ENCODE measurements around the gene TMC7.

Gene TMC7

DNA sequence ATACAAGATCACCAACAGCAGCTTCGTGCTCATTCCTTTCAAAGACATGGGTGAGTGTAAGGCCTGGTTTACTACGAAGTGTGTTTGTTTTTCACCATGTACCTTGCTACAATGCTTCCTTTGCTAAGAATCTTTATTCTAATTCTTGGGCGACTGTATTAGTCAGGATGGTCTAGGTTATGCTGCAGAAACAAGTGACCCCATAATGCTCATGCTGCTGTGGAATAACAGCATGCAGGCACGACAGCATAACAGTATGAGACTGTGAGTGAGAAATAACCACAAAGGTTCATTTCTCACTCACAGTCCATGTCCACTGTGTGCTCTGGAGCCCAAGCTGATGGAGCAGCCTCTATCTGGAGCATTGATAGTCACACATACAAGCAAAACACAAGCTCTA, 38.0 kb downstream of the TMC7 start:
- DNase-seq (ENCODE audit: low read depth in 1 of 2, low spot score in 1 of 2) = no peak

DNA sequence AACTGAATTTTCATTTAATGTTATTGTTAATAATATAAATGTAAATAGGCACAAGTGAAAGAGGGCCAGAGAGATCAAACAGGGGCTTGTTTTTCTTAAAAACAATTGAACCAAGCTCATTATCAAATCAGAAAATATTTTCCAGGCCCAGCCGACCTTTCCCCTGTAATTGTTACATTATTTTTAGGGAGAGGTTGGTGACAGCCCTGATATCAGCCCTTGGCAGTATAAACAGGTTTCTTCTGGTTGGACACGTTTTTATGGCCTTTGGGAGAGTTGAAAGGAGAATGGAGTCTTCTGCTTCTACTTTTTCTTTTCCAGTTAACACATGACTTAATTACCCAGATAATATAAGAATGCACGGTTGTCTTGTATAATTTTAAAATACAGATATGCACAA, 43.7 kb downstream of the TMC7 start:
- DNase-seq (ENCODE audit: low read depth in 1 of 2, low spot score in 1 of 2) = no peak

DNA sequence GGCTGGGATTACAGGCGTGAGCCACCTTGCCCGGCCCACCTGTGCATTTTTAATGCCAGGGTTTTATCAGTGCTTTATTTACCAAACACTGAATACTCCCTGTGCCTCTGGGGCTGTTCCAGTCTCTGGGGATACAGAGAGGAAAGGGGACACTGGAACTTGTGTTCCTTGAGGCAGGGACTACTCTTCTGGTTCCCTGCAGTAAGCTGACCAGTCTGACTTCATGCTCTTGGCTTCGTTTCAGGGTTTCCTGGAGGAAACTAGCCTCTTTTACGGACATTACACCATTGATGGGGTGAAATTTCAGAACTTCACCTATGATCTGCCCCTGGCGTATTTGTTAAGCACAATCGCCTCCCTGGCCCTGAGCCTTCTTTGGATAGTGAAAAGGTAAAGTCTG, 46.2 kb downstream of the TMC7 start:
- DNase-seq (ENCODE audit: low read depth in 1 of 2, low spot score in 1 of 2) = no peak

DNA sequence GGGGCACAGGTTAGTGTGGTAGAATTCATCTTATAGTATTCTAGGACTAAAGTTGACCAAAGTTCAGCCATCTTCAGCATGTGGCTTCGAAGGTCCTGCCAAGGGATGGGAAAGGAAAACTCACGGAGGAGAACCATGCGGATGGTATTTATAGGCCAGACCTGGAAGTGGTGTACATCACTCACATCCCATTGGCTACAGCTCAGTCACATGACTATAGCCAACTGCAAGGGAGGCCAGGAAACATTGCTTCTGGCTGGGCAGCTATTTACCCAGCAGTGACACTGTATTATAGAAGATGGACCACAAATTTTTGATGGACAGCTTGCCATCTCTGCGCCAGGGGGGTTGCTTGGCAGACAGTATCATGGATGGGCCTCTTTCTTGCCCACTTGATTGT, 48.0 kb downstream of the TMC7 start:
- no peak for DNase-seq (ENCODE audit: low read depth in 1 of 2, low spot score in 1 of 2)

DNA sequence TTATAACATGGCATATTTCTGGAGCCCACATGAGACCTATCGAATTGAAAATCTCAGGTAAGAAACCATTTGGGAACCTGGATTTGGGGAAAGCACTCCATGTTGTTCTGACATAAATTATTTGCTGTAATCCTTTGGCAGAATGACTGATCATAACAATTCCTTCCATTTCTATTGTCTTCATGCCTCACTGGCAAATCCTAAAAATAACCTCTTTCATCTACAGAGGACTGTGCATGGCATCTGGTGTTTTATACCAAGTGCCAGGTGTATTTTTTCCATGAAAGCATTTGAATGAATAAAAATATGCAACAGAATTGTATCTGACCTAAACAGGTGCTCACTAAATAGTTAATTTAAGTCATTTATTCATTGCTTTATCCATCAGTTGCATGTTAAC, 50.0 kb downstream of the TMC7 start:
- DNase-seq (ENCODE audit: low read depth in 1 of 2, low spot score in 1 of 2) = no peak

DNA sequence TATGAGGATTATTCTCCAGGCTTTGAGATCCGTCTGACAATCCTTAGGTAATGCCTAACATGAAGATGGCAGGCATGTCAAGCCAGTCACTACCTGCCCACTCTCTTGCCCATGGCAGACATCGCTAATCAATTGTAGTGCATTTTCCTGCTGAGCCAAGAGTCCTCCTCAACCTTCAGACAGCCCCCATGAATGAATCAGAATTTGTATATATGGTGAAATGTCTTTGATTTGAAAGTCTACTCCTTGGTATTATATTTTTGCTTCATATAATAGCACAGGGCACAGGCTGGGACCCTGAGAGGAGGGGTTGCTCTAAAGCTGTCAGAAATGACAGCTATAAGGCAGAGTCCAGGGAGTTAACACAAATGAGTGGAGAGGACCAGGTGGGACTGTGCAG, 56.7 kb downstream of the TMC7 start:
- DNase-seq (ENCODE audit: low read depth in 1 of 2, low spot score in 1 of 2) = no peak

DNA sequence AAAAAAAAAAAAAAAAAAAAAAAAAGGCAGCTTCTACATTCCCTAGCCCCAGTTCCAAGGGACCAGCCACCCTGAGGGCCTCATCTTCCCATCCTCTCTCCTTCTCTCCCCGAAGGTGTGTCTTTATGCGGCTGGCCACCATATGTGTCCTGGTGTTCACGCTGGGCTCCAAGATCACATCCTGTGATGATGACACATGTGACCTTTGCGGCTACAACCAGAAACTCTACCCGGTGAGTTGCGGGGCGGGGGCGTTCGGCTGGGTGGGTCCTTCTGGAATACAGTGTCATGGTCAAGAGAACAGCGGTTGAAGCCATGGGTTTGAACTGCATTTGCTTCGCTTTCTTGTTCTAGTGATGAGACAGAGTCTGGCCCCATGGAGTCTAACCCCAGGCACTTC, 61.0 kb downstream of the TMC7 start:
- no peak for DNase-seq (ENCODE audit: low read depth in 1 of 2, low spot score in 1 of 2)

DNA sequence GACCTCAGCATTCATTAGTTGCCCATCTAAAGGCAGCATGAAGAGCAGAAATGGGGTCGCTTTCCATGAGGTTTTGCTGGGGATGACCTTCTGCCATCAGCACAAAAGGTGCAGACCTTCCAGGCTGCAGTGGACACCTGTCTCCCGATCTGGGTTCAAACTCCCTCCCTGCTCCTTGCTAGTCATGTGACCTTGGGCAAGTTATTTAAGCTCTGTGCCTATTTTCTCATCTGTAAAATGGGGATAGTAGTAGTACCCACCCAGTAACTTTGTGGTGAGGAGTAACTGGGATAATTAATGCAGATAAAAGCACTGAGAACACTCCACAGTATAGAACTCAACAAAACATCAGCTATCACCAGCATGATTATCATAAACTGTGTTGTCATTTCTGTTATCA, 62.3 kb downstream of the TMC7 start:
- no peak for DNase-seq (ENCODE audit: low read depth in 1 of 2, low spot score in 1 of 2)

DNA sequence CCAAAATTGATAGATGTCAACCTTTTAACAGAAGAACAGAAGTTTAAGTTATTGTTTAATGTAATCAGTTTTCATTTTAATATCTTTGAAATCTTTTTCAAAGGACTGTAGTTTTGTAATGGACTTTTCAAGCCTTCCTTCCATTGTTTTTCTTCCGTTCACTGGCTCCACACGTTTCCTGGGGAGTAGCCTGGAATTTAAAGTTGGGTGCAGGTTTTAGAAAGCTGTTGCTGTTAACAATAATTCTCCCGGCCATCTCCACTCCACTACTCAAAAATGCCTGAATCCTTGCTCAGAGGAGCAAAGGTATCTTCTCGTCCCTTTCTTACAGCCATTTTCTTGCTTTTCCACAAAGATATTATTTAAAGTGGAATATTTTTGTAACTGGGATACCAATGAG, 79.0 kb downstream of the TMC7 start:
- no peak for DNase-seq (ENCODE audit: low read depth in 1 of 2, low spot score in 1 of 2)

DNA sequence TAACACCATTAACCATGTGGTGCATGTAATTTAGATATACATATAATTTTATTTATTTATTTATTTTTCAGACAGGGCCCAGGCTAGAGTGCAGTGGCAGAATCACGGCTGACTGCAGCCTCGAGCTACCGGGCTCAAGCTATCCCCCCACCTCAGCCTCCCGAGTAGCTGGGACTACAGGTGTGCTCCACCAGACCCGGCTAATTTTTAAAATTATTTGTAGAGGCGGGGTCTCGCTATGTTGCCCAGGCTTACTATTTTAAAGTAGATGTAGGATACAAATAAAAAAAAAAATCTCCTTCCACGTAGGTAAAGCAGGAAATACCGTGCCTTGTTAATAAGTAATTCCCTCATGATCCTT, 83.2 kb downstream of the TMC7 start:
- DNase-seq (ENCODE audit: low read depth in 1 of 2, low spot score in 1 of 2) = no peak

DNA sequence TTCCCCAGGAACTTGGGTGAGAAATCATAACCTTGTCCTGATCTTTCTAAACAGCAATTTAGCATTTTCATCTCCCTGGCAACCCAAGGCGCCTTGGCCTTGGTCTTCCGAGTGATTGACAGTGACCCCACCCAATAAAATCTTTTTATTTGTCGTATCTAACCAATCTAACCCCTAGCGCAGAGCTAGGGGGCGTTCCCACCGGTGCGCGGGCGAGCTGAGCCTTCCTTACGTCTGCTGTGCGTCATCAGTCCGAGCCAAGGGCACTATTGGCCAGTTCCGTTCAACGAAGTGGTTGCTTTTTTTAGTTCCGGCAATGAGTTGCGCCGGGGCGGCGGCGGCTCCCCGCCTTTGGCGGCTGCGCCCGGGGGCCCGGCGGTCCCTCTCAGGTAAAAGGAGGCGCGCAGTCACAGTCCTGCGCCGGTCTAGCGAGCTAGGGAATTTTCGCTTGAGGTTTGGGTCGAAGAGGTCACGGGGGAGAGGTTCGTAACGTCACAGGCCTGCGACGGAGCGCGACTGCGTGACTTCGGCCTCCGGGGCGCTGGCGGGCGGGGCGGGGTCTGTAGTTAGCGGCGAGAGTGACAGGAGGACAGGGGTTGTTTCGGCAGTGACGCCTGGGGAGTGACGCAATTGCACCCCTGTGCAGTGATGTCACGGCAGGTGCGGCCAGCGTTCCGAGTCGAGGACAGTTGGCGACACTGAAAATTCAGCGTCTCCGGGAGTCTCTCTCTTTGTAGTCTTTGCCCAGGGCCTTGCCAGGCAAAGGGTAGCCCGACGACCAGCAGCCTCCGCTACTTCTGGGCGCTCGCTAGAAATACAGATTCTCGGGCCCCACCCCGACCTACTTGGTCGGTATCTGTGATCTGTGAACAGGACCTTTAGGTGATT, 83.9 kb downstream of the TMC7 start, which contains the start of gene COQ7:
Gene COQ7 (plus strand): TSS at position 266 of the 888 bp plus-strand sequence. CDS start 51 bp downstream, at position 317.
- peak; percentile 93 to 96 for DNase-seq (ENCODE audit: low read depth in 1 of 2, low spot score in 1 of 2)

DNA sequence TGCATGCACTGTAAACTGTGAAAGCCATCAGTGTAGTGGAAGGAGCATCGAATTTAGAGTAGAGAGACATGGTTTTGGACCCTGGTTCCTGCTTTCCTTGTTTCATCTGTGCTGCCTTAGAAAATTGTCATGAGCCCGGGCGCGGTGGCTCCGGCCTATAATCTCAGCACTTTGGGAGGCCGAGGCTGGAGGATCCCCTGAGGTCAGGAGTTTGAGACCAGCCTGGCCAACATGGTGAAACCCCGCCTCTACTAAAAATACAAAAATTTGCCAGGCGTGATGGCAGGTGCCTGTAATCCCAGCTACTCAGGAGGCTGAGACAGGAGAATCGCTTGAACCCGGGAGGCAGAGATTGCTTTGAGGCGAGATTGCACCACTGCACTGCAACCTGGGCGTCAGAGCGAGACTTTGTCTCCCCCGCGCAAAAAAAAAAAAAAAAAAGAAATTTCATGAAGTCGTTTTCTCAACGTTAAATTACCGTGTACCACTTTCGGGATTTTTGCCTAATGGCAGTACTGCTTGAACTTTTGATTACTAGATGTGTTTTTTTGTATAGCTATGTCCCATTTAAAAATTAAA, 84.6 kb downstream of the TMC7 start:
- no peak for DNase-seq (ENCODE audit: low read depth in 1 of 2, low spot score in 1 of 2)

DNA sequence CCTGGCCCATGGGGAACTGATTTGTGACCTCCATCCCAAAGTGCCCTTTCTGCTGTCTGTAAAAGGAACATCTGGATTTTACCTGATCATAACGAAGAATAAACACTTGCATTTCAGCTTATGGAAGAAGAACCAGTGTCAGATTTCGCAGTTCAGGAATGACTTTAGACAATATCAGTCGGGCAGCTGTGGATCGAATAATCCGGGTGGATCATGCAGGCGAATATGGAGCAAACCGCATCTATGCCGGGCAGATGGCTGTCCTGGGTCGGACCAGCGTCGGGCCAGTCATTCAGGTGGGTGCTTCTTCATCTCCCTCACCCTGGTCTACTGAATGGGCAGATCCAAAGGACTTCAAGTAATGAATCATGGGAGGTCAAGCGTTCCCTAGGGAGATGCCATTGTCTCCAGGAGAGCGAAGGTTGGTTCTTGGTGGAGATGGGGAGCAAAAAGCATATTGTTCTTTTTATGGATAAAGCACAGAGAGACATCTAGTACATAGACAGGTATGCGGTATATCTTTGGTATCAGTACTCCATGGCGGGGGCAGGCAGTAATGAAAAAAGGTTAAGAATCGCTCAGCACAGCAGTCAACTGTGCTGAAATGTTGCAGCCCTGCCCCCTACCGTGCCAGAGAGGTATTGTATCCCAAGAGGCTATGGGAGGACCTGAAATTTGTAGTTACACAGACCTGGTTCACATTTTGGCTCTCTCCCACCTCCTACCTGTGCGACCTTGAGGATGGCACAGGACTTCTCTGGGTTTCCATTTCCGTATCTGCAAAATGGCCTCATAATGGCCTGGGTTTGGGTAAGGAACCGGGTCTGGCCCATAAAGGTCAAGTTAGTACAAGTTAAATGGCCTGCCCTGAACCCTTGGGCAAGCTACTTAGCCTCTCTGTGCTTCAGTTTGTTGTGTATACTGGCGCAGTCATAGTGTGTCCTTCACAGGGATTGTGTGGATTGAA, 88.4 kb downstream of the TMC7 start:
- peak in 1 of 2 donors; percentile 27 for DNase-seq (ENCODE audit: low read depth in 1 of 2, low spot score in 1 of 2)

DNA sequence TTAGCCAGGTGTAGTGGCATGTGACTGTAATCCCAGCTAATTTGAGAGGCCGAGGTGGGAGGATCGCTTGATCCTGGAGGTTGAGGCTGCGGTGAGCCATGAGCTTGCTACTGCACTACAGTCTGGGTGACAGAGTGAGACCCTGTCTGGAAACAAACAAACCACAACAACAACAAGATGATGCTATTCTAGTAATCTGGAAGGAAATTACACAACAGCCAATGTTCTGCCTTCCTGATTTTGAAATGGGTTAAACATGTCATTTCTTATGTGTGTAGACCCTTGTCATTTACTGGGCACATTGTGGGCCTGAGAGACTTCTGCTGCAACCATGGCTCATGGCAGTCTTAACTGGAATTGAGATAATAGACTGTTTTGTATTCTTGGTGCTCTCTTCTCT, 89.6 kb downstream of the TMC7 start:
- DNase-seq (ENCODE audit: low read depth in 1 of 2, low spot score in 1 of 2) = no peak

DNA sequence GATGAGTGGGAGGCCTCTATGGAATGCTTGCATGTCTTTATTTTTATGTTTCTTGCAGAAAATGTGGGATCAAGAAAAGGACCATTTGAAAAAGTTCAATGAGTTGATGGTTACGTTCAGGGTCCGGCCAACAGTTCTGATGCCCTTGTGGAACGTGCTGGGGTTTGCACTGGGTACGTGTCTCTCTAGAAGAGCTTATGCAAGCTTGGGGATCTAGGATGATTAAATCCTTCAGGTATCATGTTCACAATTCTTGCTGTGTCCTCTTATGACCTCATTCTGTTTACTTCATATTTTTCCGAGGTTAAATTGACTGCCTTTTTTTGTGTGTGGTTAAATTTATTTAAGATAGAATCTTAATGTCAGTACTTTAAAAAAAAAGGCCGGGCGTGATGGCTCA, 90.1 kb downstream of the TMC7 start:
- DNase-seq (ENCODE audit: low read depth in 1 of 2, low spot score in 1 of 2) = no peak

DNA sequence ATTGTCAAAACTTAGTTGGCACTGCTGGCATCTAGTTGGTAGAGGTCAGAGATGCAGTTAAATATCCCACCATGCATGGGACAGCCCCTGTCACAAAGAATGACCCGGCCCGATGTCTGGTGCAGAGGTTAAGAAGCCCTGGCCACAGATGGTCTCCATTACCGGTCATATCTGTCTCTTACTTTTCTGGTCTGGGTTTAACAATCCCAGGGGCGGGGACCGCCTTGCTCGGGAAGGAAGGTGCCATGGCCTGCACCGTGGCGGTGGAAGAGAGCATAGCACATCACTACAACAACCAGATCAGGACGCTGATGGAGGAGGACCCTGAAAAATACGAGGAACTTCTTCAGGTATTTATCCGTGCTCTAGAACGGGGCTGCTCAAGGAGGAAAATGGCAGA, 91.8 kb downstream of the TMC7 start:
- DNase-seq (ENCODE audit: low read depth in 1 of 2, low spot score in 1 of 2) = no peak

DNA sequence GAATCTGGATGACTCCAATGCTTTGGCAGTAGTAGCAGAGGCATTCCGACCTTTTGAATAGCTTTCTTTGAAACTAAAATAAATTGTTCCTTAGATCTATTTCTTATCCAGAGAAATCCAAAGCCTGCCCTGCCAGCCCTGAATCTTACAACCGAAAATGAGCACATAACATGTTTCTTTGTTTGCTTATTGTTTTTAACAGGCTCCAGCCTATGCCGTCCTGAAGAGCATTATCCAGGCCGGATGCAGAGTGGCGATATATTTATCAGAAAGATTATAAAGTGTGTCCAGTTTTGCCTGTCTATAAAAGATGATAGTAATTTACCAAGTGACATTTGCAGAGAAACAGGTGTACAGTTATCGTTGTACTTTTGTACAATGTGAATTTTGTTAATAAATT, 94.1 kb downstream of the TMC7 start:
- no peak for DNase-seq (ENCODE audit: low read depth in 1 of 2, low spot score in 1 of 2)

DNA sequence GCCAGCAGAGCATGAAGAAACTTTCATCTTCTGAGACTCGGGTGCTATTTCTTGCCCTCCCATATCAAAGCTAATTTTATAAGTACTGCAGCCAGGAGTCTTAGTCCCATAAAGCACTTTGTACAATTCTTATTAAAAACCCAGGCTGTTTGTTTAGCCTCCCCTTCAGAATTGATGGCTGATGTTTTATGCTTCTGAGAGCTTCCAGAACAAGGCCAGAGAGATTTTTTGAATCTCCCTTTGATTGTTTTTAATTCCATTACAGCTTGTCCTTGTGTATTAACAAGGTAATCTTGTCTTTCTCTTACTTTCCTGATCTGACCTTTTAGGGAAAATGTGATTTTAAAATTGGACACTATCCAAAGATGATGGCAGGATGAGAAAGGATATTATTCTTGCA, 99.9 kb downstream of the TMC7 start:
- DNase-seq (ENCODE audit: low read depth in 1 of 2, low spot score in 1 of 2) = no peak

DNA sequence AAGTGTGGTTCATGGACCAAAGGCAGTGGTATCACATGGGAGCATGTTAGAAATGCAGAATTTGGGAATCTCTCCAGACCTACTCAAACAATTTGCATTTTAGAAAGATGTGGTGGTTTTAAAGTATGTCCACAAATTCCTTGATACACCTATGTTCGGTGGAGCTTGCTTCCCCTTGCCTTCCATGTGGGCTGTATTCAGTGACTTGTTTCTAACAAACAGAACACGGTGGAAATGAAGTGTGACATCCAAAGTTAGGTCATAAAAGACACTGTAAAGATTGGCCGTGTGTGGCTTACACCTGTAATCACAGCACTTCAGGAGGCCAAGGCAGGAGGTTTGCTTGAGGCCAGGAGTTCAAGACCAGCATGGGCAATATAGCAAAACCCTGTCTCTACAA, 100.4 kb downstream of the TMC7 start:
- DNase-seq (ENCODE audit: low read depth in 1 of 2, low spot score in 1 of 2) = no peak

DNA sequence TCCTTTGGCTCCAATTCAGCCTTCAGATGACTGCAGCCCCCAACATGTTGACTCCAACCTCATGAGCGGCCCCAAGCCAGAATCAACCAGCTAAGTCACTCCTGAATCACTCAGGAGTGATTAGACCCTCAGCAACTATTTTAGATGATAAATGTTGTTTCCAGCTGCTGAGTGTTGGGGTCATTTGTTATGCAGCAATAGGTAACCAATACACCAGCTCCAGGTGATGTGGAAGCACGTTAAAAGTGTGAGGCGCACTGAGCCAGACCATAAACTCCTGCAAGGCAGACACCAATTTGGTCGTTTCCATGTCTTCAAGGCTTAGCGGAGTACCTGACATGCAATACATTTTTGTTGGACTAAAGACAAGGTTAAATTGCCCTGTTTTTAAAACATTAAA, 101.1 kb downstream of the TMC7 start:
- DNase-seq (ENCODE audit: low read depth in 1 of 2, low spot score in 1 of 2) = no peak

DNA sequence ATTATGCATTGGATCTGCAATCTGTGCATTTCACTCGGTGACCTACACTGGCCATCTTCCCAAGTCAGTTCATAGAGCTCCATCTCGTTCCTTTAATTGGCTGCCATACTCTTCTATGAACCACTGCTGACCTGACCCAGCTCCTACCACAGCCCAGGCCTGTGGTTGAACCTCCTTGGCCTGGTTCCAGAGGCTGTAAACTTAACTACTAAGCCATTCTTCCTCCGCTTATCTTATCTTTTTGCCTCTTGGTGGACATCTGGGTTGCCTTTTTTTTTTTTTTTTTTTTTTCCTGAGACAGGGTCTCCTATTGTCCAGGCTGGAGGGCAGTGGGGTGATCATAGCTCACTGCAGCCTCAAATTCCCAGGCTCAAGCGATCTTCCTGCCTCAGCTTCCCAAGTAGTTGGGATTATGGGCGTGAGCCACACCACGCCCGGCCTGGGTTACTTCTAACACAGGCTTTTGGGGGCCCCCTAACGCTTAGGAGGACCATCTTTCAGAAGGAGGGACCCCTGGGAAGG, 102.0 kb downstream of the TMC7 start:
- DNase-seq (ENCODE audit: low read depth in 1 of 2, low spot score in 1 of 2) = no peak

All from stimulated activated CD4-positive, alpha-beta T cell treated with anti-CD3 and anti-CD28 coated beads, Interleukin-15, amount 100 ng/mL, for 1 hour (primary cell).